Fibroblast of pulmonary artery (primary cell): ENCODE data around the gene RBFA.
"Not testable (repeated sequence)": the region's sequence is repeated elsewhere in the genome, so short reads cannot be mapped to it uniquely, and the experiment has no call there.

Experiments used
- DNase-seq: peaks from one replicate; pipeline ENCODE4 v3.0.0-alpha.2; 2010; ENCODE audit warnings: low read depth
- H3K4me3 ChIP-seq: replicated peaks from 2 replicates; pipeline ENCODE4 v1.5.1; 2011; ENCODE audit warnings: low read depth, mild to moderate bottlenecking, control low read depth, low read length, moderate library complexity
- TF ChIP-seq, protein P1 (sequence below): IDR thresholded peaks from 2 replicates; pipeline ENCODE4 v1.5.1; 2011; ENCODE audit warnings: mild to moderate bottlenecking, control low read depth, low read length, inconsistent platforms; ENCODE audit errors: missing control alignments

RBFA gene

DNA sequence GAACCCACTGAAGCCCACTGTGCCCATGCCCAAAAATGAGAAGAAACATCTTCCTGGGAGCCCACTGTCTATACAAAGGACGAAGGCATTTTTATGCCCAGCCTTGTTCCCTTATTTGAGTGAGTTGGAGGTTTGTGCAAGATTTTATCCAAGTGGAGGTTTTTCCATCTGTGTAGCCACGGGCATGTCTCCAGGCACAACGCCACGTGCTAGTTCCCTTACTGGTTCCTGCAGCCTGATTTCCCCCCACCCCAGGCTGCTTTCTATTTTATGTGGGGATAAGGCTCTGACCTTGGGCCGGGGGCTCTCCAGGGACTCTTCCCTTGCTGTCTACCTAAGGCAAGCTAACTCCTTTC lies 23.7 kb upstream of the RBFA start:
- TF ChIP-seq, protein P1, sequence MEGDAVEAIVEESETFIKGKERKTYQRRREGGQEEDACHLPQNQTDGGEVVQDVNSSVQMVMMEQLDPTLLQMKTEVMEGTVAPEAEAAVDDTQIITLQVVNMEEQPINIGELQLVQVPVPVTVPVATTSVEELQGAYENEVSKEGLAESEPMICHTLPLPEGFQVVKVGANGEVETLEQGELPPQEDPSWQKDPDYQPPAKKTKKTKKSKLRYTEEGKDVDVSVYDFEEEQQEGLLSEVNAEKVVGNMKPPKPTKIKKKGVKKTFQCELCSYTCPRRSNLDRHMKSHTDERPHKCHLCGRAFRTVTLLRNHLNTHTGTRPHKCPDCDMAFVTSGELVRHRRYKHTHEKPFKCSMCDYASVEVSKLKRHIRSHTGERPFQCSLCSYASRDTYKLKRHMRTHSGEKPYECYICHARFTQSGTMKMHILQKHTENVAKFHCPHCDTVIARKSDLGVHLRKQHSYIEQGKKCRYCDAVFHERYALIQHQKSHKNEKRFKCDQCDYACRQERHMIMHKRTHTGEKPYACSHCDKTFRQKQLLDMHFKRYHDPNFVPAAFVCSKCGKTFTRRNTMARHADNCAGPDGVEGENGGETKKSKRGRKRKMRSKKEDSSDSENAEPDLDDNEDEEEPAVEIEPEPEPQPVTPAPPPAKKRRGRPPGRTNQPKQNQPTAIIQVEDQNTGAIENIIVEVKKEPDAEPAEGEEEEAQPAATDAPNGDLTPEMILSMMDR, result no peak
- no peak for DNase-seq

DNA sequence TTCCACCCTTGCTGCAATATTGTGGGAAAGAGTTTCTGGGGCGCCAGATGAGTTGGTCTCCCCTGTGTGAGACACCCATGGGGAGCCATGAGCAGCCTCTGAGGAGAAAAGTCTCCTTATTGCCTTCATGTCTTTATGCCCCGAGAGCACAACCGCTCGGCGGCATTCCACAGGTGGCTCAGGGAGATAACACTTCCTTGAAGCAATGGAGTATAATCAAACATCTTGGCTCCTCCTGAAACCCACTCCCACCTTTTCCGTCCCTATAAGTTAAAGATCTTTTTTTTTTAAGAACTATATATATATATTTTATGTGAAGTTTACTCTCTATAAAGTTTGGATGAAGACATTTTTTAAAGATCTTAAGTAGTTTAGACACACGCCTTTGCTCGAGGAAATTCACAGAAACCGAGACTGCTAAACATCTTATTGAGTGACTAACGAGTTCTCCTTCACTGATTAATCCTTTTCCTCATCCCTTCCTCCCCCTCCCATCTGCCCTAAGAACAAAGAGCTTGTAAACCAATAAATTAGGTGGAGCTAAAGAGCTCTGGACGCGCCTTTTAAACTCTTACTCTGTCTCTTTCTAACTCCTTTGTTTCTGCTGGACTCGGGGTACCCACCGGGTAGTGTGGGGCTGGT lies 22.6 kb upstream of the RBFA start:
- DNase-seq, H3K4me3 ChIP-seq: not testable (repeated sequence)

More for the DNA sequence above, 23.7 kb upstream of the RBFA start:
- H3K4me3 ChIP-seq, result no peak overlapping the region

DNA sequence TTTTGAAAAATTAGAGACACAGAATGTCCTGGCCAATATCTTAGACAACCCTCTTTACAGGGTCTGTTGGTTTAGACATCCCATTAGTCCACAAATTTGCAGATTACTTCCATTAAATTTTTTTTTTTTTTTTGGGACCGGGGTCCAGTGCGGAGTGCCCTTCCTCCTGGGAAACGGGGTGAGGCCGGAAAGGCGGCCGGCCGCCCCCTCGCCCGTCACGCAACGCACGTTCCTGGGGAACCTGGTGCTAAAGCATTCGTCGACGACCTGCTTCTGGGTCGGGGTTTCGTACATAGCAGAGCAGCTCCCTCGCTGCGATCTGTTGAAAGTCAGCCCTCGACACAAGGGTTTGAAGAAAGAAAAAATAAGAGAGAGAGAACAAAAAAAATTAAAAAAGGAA lies 21.5 kb upstream of the RBFA start:
- no peak for DNase-seq
- TF ChIP-seq, protein P1, result no peak
- H3K4me3 ChIP-seq, result no peak overlapping the region

DNA sequence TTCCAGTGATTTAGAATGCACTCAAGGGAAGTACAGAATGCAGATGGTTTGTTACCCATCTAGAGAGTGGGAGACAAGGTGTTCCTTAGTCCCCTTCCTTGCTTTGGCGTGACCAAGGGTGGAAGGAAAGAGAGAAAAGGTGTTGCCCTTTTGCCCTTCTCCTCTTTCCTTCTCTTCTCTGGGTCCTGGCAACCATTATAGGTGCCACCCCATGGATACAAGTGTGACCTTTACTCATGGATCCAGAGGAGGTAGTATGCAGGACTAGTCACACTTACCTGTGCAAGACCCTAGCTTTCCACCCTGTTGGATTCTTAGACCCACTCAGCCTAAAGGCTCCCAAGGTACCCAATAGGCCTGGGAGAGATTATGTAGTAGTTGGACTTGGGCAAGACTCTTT lies 11.6 kb upstream of the RBFA start:
- peak; percentile 44 for DNase-seq
- H3K4me3 ChIP-seq, result no peak overlapping the region
- TF ChIP-seq, protein P1, result no peak

DNA sequence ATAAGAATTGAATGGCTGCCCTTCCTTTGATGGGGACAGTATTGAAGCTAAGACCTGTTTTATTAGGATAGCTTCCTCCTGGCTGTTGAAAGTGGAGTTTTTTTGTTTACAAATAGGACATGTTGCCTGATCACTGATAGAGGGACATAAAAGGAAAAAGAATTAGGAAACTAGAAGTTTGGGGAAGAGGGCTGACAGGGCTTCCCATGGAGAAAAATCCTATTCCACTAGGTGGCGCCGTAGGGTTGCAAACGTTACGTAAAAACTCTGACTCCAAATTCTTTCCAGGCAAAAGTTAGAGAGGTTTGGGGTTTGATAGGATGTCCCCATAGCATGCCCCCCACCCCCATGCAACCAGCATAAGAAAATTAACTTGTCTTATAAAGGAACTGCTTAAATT lies 11.1 kb upstream of the RBFA start:
- TF ChIP-seq, protein P1, result peak; percentile 32
- H3K4me3 ChIP-seq, result no peak overlapping the region
- peak; percentile 6 for DNase-seq

DNA sequence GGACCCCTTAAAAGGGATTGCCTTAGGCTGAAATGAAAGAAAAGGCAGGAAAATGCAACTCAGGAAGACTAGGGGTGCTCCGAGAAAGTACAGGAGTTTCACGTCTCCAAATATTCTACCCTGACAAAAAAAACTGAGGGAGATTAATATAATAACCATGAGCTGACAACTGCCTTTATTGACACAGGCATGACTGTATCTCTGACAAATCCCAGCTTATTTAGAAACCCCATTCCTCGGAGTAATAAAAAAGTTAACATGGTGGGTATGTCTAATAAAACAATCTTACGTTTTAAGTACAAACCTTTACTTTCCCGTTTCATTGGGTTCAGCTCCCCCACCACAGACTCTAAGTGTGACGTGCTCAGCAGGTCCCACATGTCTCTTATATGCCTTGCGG lies 7.9 kb upstream of the RBFA start:
- TF ChIP-seq, protein P1, result no peak
- no peak for DNase-seq
- no peak overlapping the region for H3K4me3 ChIP-seq

DNA sequence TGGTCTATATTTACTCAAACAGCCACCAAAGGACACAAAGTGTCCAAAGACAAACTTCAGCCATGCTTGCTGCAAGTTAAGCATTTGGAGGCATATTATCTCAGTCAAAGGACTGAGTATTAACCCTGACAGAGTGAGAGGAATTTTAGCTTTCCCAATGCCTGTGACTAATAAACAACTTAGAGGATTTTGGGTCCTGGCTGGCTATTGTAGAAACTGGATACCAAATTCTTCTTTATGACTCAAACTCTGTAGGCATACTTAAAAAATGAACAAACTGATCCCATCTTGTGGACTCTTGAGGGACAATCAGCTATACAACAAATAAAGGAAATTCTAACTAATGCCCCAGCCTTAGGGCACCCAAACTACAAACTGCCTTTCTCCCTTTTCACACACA lies 6.5 kb upstream of the RBFA start:
- H3K4me3 ChIP-seq, result not testable (repeated sequence)
- DNase-seq, result peak; percentile 58

DNA sequence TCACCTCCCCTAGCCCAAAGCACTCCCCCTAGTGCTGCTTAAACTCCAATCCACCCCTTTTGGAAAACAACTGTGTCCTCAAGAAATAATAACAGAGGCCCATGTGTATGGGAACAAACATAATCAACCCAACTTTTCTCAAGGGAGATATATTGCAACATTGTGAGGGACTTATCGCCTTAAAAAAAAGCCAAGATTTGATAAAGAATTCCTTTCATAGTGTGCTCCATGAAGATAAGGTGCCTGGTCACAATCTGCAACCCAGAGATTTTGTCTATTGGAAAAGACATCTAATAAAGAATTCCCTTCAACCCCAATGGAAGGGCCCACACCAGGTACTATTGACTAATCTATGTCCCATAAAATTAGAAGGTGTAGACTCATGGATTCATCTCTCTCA lies 4.5 kb upstream of the RBFA start:
- no peak for DNase-seq
- TF ChIP-seq, protein P1, result no peak
- no peak overlapping the region for H3K4me3 ChIP-seq
